Measurements from ENCODE around the gene NOCT. TPM values are rescaled to one million over a fixed set of nuclear protein-coding genes. Genes with fewer than 3 reads are reported as not detected.

Gene NOCT
- total and polyA plus RNA-seq, 2 of the 8 experiments (the other 6 are each of a cell fraction or from before 2014, with no cell fraction given): 10.4 to 45.5 TPM

GRCh38 chr4:139035650-139036049 lies 20.1 kb downstream of the NOCT start:
- H2BK15ac ChIP-seq (ENCODE audit: low read length): no peak overlapping the region
- no peak for FAIRE-seq
- POLR2A ChIA-PET (ENCODE audit: partially characterized antibody): interaction anchor here (0.7 to 0.9 kb wide), 2 partner anchors 14 to 20 kb away, joined by 3 to 4 read pairs; partner anchors contain the start of gene NOCT

More at GRCh38 chr4:139035650-139036049, 20.1 kb downstream of the NOCT start:
- no peak overlapping the region for H4K8ac ChIP-seq (ENCODE audit: extremely low read depth, insufficient read depth, low read length)
- no peak overlapping the region for H3K23ac ChIP-seq (ENCODE audit: insufficient read length)
- CTCF ChIA-PET (ENCODE audit: partially characterized antibody): interaction anchor here (1.0 to 1.6 kb wide), 3 partner anchors 17 to 44 kb away, joined by 3 to 4 read pairs (median 4); no protein-coding TSS in a partner anchor
- no peak overlapping the region for H2BK12ac ChIP-seq (ENCODE audit: low read depth, low read length)
- no peak overlapping the region for H3K4me2 ChIP-seq (ENCODE audit: insufficient read depth in 1 of 2, low read depth in 2 of 2, low read length in 2 of 2)
- no peak overlapping the region for H4K5ac ChIP-seq (ENCODE audit: insufficient read length, low read depth, low read length)
- peaks cover 0 to 3% (median 0%) of the 10 kb centered on the region in 4 experiments; a peak in 2 of 8 replicates for H3K36me3 ChIP-seq (ENCODE audit: control insufficient read depth in 2 of 4, insufficient read depth in 4 of 4, low read length in 3 of 4)
- H4K20me1 ChIP-seq (replicated peaks in 1 of 2; ENCODE audit: control insufficient read depth in 1 of 2, insufficient read depth in 2 of 2, low read length in 2 of 2): peaks cover 18 to 25% of the 10 kb centered on the region in 2 experiments
- H3K4me1 ChIP-seq (replicated peaks in 1 of 4; ENCODE audit: control insufficient read depth in 3 of 4, insufficient read depth in 4 of 4, low read length in 3 of 4): peaks cover 0 to 4% (median 0%) of the 10 kb centered on the region in 4 experiments; a peak in 2 of 7 replicates
- WGBS, 2 experiments (ENCODE audit: extremely low coverage in 1 of 2, insufficient coverage in 1 of 2, insufficient read length in 1 of 2, insufficient replicate concordance in 2 of 2, low coverage in 1 of 2, low lambda C conversion rate in 2 of 2, missing lambda C conversion rate in 1 of 2): 84% methylated on average over 5 of the region's 5 CpGs; no CpG with 5 or more reads in 1 of the 2 experiments
- no peak overlapping the region for H3K27ac ChIP-seq (ENCODE audit: low read depth, low read length)
- no peak overlapping the region for H2AFZ ChIP-seq (ENCODE audit: low read length)
- no peak overlapping the region for H2BK5ac ChIP-seq (ENCODE audit: low read depth, low read length)
- no peak overlapping the region for H3K14ac ChIP-seq (ENCODE audit: insufficient read length)
- no peak overlapping the region for H2BK20ac ChIP-seq (ENCODE audit: low read length)
- no peak overlapping the region for H2BK120ac ChIP-seq (replicated peaks; ENCODE audit: low read depth, low read length)
- H3K79me2 ChIP-seq (ENCODE audit: control insufficient read depth in 1 of 2, insufficient read depth in 2 of 2, low read length in 2 of 2): peaks cover 29 to 96% of the 10 kb centered on the region in 2 experiments
- H3K18ac ChIP-seq (ENCODE audit: extremely low read depth, low read length): no peak overlapping the region
- no peak overlapping the region for H2AK5ac ChIP-seq (ENCODE audit: low read depth, low read length)
- H3K4me3 ChIP-seq (ENCODE audit: extremely low read depth in 1 of 4, insufficient read depth in 2 of 4, low read depth in 3 of 4, low read length in 4 of 4): no peak overlapping the region
- no peak overlapping the region for H3K56ac ChIP-seq (replicated peaks; ENCODE audit: insufficient read length, low read depth, low read length)
- H3K27me3 ChIP-seq (replicated peaks in 1 of 4; ENCODE audit: control insufficient read depth in 3 of 4, extremely low read depth in 1 of 4, insufficient read depth in 3 of 4, low read length in 3 of 4): no peaks in the 10 kb centered on the region
- H3K9ac ChIP-seq (replicated peaks in 1 of 4; ENCODE audit: extremely low read depth in 1 of 4, low read depth in 3 of 4, low read length in 3 of 4): no peak overlapping the region
- H3K4ac ChIP-seq (replicated peaks; ENCODE audit: insufficient read length, low read depth, low read length): no peak overlapping the region
- H4K91ac ChIP-seq (replicated peaks; ENCODE audit: insufficient read length, low read length): no peak overlapping the region
- H3K79me1 ChIP-seq (ENCODE audit: low read depth, low read length): peaks cover 3% of the 10 kb centered on the region; the same call in 1 of the 2 replicates
- no peaks in the 10 kb centered on the region; a peak in 1 of 4 replicates for H3K9me3 ChIP-seq (ENCODE audit: insufficient read depth in 2 of 2, low read depth in 1 of 2, low read length in 1 of 2)
- no peak for DNase-seq (ENCODE audit: low read depth in 1 of 2, low spot score in 2 of 2)
- H3K23me2 ChIP-seq (ENCODE audit: low read depth, low read length): no peaks in the 10 kb centered on the region
- no peak for TF ChIP-seq SRF (IDR thresholded peaks at IDR 0.05; ENCODE audit: low read depth, low read length)
- TF ChIP-seq SIX5 (IDR thresholded peaks at IDR 0.05; ENCODE audit: low read depth, low read length): no peak
- TF ChIP-seq POLR2A (IDR thresholded peaks at IDR 0.05; ENCODE audit: control extremely low read depth in 1 of 2, low read depth in 2 of 2, low read length in 2 of 2): no peak
- no peak for TF ChIP-seq MAFK (IDR thresholded peaks at IDR 0.05; ENCODE audit: low read depth, low read length)
- TF ChIP-seq CBX5 (IDR thresholded peaks at IDR 0.05; ENCODE audit: low read depth, low read length): no peak
- no peak for TF ChIP-seq HDAC6 (IDR thresholded peaks at IDR 0.05; ENCODE audit: low read depth, low read length)
- no peak for TF ChIP-seq CTBP2 (IDR thresholded peaks at IDR 0.05; ENCODE audit: borderline replicate concordance, insufficient read depth, insufficient read length, low read length)
- no peak for TF ChIP-seq SP1 (IDR thresholded peaks at IDR 0.05; ENCODE audit: low read depth, low read length)
- TF ChIP-seq GTF2F1 (IDR thresholded peaks at IDR 0.05; ENCODE audit: borderline replicate concordance, low read depth, low read length): no peak
- TF ChIP-seq EZH2 (IDR thresholded peaks at IDR 0.05; ENCODE audit: low read depth, low read length, severe bottlenecking): no peak
- no peak for TF ChIP-seq RXRA (IDR thresholded peaks at IDR 0.05; ENCODE audit: insufficient read depth, low read depth, low read length)
- TF ChIP-seq CREB1 (IDR thresholded peaks at IDR 0.05): no peak
- no peak for TF ChIP-seq SP2 (IDR thresholded peaks at IDR 0.05; ENCODE audit: low read length)
- no peak for TF ChIP-seq CEBPB (IDR thresholded peaks at IDR 0.05; ENCODE audit: low read depth, low read length)

All from H1 (cell line).